ENCODE data around the gene MCCC2.
"Not testable (repeated sequence)": the region's sequence is repeated elsewhere in the genome, so short reads cannot be mapped to it uniquely, and the experiment has no call there.

MCCC2 gene

DNA sequence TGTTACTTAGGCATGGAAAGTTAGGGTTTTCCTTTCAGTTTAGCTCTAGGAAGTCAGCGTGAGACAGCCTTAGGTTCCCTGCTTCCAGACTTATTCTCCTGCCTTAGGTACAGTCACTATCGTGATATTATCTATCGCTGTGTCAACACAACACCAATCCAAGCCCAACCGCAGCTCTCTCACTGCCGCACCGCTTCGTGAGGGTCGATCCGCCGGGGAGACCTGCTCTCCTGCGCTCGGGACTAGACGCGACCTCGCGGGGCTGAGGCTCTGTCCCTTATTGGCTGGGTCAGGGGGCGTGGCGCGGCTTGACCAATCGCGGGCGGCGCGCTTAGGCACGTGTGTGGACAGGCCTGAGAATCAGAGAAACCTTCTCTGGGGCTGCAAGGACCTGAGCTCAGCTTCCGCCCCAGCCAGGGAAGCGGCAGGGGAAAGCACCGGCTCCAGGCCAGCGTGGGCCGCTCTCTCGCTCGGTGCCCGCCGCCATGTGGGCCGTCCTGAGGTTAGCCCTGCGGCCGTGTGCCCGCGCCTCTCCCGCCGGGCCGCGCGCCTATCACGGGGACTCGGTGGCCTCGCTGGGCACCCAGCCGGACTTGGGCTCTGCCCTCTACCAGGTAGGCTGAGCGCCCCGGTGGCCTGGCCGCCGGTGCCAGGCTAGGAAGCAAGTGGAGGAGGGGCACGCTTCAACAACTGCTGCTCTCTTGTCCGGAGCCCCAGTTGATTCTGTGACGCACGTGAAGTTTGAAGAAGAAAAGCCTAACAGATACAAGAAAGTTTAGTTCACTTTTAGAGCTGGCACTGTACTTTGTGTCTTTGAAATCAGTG, at the start of gene MCCC2:
MCCC2 (plus strand) TSS at position 400 of the 825 bp plus-strand sequence; CDS start at position 486, 86 bp downstream.
- DNase-seq, result peak; percentile 78 to 95

DNA sequence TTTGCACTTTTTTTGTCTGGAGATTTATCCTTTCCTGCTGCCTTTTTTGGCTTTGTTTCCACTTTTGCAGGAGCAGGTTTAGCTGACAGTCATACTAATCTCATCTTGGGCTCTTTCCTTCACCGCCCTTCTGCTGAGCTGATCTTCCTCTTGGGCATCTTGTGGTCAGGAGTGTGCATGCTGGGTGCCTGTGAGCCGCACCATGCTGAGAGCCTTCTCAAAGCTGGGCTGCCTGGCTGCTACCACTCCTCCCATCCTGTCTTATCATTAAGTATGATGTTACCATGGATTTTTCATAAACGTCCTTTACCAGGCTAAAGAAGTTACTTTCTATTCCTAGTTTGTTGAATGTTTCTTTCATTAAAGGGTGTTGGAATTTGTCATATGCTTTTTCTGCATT, 49.5 kb upstream of the MCCC2 start:
- DNase-seq, result no peak

DNA sequence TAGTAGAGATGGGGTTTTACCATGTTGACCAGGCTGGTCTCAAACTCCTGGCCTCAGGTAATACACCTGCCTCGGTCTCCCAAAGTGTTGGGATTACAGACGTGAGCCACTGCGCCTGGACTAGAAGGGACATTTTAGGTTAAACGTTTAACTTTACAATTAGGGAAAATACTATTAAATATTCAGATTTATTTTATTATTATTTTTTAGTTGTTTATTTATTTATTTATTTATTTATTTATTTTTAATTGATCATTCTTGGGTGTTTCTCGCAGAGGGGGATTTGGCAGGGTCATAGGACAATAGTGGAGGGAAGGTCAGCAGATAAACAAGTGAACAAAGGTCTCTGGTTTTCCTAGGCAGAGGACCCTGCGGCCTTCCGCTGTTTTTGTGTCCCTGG, 36.3 kb upstream of the MCCC2 start:
- not testable (repeated sequence) for DNase-seq

DNA sequence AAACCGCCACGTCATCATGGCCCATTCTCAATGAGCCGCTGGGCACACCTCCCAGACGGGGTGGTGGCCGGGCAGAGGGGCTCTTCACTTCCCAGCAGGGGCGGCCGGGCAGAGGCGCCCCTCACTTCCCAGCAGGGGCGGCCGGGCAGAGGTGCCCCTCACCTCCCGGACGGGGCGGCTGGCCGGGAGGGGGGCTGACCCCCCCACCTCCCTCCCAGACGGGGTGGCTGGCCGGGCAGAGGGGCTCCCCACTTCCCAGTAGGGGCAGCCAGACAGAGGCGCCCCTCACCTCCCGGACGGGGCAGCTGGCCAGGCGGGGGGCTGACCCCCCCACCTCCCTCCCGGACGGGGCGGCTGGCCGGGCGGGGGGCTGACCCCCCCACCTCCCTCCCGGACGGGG, 35.6 kb upstream of the MCCC2 start:
- not testable (repeated sequence) for DNase-seq

DNA sequence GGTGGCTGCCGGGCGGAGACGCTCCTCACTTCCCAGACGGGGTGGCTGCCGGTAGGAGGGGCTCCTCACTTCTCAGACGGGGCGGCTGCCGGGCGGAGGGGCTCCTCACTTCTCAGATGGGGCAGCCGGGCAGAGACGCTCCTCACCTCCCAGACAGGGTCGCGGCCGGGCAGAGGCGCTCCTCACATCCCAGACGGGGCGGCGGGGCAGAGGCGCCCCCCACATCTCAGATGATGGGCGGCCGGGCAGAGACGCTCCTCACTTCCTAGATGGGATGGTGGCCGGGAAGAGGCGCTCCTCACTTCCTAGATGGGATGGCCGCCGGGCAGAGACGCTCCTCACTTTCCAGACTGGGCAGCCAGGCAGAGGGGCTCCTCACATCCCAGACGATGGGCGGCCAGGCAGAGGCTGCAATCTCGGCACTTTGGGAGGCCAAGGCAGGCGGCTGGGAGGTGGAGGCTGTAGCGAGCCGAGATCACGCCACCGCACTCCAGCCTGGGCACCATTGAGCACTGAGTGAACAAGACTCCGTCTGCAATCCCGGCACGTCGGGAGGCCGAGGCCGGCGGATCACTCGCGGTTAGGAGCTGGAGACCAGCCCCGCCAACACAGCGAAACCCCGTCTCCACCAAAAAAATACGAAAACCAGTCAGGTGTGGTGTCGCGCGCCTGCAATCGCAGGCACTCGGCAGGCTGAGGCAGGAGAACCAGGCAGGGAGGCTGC, 35.0 kb upstream of the MCCC2 start:
- DNase-seq, result not testable (repeated sequence)

DNA sequence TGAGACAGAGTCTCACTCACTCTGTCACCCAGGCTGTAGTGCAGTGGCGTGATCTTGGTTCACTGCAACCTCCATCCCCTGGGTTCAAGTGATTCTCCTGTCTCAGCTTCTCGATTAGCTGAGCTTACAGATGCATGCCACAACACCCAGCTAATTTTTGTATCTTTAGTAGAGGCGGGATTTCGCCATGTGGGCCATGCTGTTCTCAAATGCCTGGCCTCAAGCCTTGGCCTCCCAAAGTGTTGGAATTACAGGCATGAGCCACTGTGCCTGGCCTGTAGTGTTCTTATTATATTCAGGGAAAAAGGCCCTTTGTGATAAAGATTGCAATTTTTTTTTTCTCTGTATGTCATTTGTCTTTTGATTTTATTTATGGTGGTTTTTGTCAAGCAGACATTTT, 24.0 kb upstream of the MCCC2 start:
- DNase-seq, result no peak

DNA sequence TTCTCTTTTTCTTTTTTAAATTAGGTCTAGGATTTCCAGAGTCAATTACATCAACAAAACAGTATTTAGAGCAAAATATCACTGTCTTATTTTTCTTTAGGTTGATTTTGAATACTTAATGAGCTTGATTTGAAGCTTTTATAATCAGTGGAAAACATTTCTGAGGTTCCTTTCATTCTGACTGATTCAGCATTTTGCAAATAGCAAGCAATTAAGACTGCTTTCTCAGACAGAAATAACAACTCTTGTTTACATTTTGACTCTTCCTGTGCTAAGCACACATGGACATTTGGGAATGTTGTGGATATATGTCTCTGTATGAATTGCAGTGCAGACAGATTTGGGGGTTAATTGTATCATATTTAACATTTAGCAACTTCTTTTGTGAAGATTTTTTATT, 22.2 kb upstream of the MCCC2 start:
- no peak for DNase-seq

DNA sequence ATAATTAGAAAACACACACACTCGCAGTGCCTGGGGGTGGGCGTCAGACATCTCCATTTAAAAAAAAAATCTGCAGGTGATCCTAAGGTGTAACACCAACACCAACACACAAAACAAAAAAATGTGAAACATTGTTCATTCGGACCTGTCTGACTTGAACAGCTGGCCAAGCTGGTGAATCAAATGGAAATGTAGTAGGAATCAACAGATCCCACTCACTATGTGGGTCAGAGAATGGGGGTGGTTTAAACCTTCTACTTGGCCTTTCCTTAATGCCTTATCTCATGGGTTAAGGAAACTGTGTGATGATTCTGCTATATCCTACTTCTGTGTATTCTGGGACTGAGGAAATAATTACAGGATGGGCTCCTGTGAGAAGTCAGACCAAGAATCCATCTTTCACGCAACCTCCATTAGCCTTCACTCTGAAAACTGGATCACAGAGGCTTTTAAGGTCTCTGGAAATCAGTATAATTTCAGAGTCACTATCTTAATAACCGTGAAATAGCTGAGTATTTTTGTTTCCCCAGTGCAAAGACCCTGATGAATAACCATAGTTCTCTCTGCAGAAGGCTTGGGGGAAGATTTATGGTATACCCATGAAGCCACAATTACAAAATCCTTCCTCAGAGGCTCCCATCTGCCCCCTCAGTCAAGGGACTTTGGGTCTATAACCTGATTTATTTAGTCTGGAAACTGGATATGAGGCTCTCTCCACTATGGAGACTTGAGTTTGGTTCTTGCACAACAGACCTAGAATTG, 17.2 kb upstream of the MCCC2 start:
- DNase-seq, result no peak

DNA sequence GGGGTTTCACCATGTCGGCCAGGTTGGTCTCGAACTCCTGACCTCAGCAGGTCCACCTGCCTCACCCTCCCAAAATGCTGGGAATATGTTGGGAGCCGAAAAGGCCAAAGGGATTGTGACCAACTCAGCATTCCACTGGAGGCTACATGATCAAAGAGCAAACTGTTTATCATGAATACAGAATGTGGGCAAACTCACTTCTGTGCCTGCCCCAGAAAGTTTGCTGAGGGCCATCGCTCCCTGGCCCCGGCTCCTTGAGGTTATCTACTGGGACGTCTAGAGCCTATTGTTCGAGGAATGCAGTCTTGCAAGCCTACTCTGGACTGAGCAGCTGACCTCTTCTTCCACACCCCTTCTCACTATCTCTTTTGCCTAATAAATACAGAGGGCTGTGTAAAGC, 15.3 kb upstream of the MCCC2 start:
- not testable (repeated sequence) for DNase-seq

DNA sequence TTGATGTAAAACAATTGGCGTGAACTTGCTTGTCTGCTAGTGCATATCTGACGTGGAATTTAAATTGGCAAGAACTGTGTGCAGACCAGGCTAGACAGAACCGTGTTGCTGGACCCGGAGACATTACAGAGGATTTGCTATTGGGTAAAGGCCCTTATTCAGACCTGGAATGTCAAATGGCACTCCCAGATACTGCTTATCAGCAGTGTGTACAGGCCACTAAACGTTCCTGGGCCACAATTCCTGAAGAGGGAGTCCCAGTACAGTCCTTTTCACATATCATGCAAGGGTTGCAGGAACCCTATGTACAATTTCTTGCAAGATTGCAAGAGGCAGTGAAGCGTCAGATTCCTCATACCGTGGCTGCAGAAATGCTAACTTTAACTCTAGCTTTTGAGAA, 13.5 kb upstream of the MCCC2 start:
- DNase-seq, result no peak

DNA sequence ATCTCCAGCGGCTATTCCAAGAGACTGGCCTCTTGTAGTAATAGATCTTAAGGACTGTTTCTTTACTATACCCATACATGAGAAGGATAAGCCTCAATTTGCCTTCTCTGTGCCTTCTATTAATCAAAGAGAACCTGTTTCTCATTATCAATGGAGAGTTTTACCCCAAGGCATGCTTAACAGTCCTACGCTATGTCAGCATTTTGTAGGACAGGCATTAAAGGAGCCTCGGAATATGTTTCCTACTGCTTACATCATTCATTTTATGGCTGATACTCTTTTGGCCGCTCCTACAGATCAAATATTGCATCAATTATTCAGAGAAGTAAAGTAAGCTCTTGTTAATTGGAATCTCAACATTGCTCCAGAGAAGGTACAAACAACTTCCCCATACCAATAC, 11.6 kb upstream of the MCCC2 start:
- DNase-seq, result not testable (repeated sequence)

DNA sequence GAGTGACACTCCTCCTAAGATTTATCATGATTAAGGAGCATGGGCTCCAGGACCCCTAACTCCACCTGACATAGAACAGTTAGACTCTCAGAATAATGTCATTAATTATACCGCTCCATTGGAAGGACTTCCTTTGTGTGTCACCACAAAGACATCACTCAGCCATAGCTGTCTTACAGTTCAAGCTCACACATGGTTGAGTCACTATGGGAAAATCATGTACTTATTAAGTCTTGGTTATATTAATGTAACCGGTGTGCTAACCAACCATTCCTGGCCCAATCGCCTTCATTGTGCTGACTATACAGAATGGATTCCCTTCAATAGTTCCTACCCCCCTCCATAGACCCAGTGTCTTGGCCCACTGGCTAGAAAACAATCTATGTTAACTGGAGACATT, 10.9 kb upstream of the MCCC2 start:
- no peak for DNase-seq

DNA sequence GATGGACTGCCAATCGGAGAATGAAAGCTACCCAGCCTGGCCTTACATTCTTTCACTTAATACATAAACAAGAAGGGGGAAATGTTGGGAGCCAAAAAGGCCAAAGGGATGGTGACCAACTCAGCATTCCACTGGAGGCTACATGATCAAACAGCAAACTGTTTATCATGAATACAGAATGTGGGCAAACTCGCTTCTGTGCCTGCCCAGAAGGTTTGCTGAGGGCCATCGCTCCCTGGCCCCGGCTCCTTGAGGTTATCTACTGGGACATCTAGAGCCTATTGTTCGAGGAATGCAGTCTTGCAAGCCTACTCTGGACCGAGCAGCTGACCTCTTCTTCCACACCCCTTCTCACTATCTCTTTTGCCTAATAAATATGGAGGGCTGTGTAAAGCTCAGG, 9.3 kb upstream of the MCCC2 start:
- not testable (repeated sequence) for DNase-seq

DNA sequence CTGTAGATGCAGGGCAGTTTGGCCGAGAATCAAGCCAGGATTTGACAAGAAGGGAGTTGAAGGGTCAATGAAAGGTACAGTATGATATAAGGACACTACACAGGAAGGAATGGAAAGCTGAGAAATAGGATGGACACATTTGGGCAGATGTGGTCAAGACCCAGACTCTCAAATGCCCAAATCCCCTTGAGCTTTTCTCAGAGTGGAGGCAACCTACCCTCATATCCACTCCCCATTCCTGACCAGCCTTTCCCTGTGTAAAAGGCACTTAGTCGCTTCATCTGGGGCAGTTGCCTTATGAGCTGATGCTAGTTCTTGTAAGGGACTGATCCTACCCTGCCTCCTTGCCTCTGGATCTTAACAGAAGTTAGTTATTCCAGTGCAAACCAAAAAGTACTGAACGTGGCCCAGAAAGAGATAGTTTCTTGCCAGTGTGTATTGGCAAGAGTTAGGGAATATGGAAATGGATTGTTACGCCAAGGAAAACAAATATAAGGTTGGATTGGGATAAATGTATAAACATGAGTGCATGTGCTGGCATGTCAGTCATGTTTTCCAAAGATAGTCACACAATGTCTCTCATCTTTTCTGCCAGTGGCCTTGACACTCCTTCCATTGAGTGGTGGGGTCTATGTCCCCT, 4.1 kb upstream of the MCCC2 start:
- no peak for DNase-seq

DNA sequence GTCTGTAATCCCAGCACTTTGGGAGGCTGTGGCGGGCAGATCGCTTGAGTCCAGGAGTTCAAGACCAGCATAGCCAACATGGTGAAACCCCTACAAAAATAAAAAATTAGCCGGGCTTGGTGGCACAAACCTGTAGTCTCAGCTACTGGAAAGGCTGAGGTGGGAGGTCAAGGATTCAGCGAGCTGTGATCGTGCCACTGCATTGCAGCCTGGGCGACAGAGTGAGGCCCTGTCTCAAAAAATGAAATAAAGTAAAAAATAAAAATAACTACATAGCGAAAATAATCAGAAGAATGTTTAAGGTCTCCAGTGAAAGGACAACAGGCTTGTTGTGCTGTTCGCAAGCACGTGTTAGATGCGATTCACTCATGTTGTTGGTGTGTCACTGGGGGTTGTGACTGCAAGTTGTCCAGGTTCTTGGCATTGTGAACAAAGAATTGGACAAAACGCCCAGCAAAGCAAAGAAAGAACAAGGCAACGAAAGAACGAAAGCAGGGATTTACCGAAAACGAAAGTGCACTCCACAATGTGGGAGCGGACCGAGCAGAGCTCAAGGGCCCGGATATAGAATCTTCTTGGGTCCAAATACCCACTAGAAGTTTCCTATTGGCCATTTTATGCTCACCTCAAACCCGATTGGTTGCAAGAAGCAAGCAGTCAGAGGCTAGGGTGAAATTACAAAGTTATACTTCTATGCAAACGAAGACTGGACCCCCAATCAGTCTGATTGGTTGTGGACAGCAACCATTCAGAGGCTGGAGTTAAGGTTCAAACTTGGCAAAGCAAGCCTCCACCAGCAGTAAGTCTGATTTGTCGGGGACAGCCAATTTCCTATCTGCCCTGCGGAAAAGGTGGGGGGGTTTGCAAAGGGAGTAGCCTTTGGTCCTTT, 844 bp upstream of the MCCC2 start:
- no peak for DNase-seq

DNA sequence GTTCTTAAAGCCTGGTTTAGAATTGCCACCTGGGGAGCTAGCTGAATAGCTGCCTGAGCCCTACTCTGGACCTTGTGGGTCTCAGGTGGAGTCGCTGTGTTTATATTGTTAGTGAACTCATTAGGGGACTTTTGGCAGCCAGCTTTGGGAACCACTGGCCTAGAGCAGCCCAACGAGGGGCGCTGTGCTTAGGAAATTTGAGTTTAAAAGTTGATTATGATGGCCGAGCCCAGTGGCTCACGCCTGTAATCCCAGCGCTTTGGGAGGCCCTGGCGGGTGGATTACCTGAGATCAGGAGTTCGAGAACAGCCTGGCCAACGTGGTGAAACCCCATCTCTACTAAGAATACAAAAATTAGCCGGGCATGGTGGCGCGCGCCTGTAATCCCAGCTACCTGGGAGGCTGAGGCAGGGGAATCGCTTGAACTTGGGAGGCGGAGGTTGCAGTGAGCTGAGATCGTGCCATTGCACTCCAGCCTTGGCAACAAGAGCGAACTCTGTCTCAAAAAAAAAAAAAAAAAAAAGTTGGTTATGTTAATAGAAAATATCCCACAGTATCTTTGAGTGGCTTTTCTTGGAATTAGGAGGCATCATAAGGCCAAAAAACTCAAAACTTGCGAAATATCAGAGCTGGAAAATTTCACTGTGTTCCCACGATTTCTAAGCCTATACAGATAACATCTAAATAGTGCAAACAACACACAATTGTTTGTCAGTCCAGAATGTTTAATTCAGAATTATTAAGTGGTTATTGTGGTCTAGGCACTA, 809 bp downstream of the MCCC2 start:
- no peak for DNase-seq

DNA sequence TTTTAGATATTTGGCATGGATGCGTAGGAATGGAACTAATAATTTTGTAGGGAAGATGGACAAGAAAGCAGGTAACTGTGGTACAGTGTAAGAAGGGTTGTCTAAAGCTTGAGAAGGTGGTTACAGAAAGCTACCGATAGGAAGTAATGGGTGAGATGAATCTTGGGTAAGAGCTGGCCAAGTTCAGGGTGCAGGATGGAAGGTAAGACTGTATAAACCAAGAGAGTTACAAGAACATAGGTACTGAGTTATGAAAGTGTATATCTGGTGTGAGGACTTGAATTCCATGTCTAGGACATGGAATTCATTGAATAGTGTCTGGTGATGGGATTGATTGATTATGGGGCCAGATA, 1.4 kb downstream of the MCCC2 start:
- no peak for DNase-seq

DNA sequence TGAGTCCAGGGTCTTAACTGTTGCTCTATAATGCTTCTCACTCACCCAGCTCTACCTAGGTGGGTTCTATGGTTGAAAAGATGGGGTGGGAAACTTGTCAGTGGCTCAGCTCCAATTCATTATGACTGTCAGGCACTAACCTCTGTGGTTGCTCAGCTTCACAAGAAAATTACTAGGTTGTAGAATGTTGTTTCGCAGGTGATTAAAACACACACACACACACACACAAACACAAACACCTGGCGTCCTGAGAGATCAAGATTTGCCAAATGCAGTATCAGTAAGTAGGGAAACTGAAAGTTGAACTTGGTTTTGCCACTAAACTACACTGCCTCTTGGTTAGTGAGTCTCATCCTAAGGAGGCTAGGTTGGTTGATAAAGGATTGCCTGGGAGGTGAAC, 2.8 kb downstream of the MCCC2 start:
- DNase-seq, result no peak

DNA sequence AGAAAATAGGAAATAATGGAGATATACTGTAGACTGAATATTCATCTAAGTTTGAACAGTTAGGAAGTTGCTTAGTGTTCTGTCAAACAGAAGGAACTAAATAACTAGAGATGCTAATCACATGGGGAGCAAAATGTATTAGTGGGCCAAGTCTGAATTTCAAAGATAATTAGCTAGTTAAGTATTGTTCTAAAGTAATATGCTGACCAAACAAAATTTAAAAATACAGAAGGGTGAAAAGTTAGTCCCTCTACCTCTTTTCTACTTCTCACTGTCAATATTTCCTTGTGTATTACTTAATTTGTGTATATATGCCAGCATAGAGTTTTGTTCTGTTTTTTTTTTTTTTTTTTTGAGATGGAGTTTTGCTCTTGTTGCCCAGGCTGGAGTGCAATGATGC, 4.0 kb downstream of the MCCC2 start:
- DNase-seq, result no peak

DNA sequence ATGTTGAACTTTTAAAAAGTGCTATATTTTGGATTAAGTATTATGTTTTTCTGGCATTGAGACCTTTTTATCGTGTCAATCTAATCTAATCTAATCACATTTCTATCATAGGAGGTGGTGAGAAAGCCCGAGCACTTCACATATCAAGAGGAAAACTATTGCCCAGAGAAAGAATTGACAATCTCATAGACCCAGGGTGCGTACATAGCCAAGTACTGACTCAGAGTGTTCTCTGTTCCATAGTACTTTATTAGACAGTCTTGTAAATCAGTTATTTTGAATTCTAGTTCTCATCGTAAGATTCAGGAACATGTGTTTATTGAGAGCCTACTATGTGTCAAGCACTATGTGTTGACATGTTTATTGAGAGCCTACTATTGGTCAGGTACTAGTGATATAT, 9.0 kb downstream of the MCCC2 start:
- no peak for DNase-seq

DNA sequence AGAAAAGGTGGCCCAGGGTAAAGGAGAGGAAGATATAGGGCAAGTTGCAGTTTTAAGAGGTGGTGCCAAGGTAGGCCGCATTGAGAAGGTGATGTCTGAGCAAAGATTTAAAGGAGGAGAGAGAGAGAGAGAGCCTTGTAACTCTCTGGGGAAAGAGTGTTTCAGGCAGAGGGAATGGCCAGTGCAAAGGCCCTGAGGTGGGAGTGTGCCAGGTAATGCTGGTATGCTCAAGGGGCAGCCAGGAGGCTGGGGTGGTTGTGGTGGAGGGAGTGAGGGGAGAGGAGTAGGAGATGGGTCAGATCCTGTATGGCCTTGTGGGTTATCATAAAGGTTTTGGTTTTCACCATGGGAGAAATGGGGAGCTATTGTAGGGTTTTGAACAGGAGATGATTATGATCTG, 9.9 kb downstream of the MCCC2 start:
- no peak for DNase-seq

Data from NCI-H446 (cell line).